HG03097 (cell line): ENCODE data around the gene TNIP1.

Source experiments
- ATAC-seq: cut with Tn5 transposase; IDR thresholded peaks from one replicate; pipeline ENCODE4 v1.9.1; 2021; ENCODE audit not compliant: unreplicated experiment, low FRiP score

TNIP1 gene

DNA sequence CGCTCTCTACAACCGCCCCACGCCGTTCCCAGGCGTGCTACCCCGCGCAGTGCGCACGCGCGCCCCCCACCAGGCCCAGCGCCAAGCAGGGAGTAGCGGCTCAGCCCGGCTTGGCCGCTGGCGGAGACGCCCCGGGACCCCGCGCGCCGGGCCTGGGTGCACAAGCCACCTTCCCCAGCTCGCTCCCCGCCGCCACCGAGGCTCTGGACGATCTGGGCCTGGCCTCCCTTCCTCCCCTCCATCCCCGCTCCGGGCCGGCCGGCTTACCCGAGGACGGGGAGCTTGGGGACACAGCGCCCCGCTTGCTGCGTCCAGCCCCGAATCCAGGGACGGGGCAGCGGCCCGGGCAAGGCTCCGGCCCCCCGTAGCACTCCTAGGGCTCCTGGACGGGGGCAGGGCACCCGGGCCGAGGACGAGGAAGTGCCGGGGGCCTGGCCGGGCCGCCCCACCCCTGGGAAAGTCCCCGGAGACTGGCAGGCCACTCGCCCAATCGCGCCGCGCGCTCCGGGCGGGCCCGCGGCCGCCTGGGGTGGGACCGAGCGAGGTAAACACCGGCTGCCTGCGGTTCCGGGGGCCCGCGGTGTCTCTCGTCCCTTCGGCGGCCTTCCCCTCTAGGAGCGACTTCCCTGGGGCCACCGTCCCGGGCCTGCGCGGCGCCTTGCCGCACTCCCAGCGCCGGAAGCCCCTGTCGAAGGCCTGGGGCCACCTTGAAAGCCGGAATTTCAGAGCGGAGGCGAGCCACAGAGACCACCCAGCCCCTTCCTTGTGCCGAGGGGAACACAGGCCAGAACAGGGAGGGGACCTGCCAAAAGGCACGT is at the start of gene TNIP1:
Gene TNIP1, minus strand, starts transcription at position 422 of the 818 bp plus-strand sequence. CDS start 15,939 bp downstream, outside the sequence.
- peak; percentile 76 for ATAC-seq

GRCh38 chr5:151130235-151130921 is 49.5 kb upstream of the TNIP1 start:
- no peak for ATAC-seq

DNA sequence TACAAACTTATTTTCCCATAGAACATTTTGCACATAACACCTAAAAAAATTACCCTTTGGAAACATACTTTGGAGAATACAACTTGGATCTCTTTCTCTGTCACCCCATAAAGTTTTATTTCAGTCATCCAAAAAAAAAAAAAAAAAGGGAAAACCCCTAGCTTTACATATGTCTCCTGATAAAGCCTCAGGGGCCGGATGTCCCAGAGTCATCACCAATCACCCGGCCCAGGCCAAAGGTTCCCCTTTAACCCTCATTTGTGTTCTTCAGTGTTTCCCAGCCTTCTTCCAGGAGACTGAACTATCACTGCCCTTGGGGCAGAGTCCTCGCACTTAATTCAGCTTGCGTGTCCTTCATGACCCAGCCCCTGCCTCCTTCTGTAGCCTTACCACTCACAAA is 48.0 kb upstream of the TNIP1 start:
- no peak for ATAC-seq

GRCh38 chr5:151127926-151128325 is 47.1 kb upstream of the TNIP1 start:
- ATAC-seq = no peak

DNA sequence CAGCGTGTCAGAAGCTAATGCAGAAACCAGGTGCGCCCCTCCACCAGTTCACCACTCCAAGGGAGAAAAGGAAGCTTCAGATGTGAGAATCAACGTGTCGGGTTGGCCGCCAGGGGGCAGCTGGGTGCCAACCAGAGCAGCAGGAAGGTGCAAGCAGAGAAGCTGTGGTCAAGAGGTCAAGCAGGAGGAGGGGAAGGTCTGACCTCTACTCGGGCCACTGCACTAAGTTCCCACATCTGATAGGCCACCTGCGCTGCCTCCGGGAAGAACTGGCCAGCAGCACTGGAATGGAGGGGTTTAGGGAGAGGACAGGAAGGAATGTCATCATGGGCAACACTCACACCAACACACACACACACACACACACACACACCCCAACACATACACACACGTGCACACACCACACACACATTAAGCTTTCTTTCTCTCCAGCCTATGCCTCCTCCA is 45.4 kb upstream of the TNIP1 start:
- ATAC-seq = peak; percentile 36

DNA sequence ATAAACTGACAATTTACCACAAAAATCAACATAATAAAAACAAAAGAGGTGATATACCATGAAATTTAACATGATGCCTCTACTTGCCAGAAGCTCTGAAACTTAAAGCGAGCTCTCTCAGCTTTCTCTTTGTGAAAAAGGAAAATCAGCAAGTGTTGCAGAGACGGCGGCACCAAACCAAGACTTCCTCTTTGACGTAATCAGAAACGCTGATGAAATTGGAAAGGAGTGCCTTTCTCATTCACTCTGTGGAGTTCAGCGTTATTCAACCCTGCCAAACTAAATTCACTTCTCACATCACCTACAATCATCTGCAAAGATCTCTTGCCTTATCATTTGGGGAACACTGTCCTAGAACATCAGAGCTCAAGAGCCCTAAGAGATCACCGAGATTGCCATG is 44.6 kb upstream of the TNIP1 start:
- no peak for ATAC-seq

GRCh38 chr5:151123897-151124751 is 43.3 kb upstream of the TNIP1 start:
- peak; percentile 68 for ATAC-seq

DNA sequence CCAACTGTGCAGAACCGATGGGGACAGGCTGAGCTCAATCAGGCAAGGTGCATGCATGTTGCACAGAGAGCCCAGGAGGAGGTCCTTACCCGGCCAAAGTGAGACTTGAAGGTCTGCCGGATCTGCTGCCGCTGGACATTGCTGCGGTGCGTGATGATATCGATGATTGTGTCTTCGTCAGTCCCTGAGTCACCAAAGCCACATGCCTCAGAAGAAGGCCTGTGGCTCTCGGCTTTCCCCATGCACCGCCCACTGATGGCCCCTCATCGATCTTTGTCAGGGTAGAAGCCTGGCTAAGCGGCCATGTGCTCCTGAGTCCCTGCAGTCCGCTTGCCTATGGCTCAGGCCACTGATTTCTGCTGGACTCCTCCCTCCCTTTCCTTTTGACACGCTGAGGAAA is 42.0 kb upstream of the TNIP1 start:
- no peak for ATAC-seq

DNA sequence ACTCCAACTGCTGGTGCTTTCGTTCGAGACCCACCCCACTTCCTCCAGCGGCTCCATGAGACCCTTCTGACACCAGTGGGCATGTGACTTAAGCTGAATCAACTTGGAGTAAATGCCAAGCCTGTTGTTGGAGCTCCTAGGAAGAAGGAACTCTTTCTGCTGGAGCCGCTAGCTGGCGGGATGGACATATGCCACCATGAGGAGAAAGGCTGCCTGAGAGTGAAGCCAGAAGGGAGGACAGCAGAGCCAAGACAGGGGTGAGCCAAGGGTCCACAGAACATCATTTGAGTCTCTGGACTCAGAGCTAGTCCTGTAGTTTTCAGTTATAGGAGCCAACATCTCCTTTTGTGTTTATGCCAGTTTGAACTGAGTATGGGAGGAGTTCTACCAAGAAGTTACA is 40.8 kb upstream of the TNIP1 start:
- no peak for ATAC-seq

DNA sequence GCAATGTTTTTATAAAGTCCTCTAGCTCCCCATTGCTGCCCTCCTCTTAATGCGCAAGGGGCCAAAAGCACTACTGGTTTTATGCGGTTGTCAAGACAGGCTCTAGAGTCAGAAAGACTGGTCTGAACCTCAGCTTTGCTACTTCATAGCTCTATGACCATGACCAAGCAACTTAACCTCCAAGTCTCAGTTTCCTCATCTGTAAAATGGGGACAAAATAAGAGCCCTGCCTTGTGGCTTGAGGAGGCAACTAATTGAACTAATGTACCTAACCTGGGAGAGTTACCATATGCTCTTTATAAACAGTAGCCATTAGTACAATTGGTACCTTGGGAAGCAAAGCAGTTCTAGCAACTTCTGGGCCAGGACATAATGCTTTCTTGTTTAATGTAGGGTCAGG is 40.3 kb upstream of the TNIP1 start:
- no peak for ATAC-seq

DNA sequence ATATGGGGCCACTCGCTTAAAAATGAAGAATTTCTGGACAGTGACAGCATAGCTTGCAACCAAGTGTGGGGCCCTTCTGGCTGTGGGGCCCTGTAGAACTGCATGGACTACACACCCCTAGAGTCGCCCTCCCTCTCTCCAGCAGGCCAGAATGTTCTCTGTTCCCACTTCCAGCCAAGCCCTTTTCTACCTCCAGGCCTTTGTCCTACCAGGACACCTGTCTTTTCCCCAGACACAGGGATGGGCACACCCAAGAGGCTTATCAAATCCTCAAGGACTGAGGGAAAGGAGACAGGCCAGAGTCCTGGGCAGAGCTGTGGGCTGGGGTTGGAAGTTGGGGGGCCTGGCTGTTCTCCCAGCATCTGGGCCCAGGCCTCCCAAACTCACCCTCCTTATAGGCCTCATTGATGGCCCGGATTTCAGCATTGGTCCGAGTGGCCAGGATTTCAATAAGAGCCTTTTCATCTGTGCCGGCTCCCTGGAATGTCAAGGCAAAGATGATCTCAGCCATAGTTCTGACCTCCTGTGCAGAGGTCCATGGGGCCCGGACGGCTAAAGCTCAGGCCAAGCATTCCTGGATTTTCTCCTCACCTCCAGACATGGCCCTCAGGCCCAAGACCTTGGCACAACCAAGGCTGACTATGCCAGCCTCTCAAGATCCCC is 38.2 kb upstream of the TNIP1 start:
- ATAC-seq = no peak

GRCh38 chr5:151115272-151115905 is 34.6 kb upstream of the TNIP1 start:
- peak; percentile 57 for ATAC-seq

GRCh38 chr5:151113651-151114050 is 32.8 kb upstream of the TNIP1 start:
- ATAC-seq = no peak

GRCh38 chr5:151110992-151111391 is 30.2 kb upstream of the TNIP1 start:
- no peak for ATAC-seq

- no peak for ATAC-seq
These were observed 29.4 kb upstream of the TNIP1 start for GRCh38 chr5:151110122-151110681.

GRCh38 chr5:151108566-151108965 is 27.7 kb upstream of the TNIP1 start:
- no peak for ATAC-seq

DNA sequence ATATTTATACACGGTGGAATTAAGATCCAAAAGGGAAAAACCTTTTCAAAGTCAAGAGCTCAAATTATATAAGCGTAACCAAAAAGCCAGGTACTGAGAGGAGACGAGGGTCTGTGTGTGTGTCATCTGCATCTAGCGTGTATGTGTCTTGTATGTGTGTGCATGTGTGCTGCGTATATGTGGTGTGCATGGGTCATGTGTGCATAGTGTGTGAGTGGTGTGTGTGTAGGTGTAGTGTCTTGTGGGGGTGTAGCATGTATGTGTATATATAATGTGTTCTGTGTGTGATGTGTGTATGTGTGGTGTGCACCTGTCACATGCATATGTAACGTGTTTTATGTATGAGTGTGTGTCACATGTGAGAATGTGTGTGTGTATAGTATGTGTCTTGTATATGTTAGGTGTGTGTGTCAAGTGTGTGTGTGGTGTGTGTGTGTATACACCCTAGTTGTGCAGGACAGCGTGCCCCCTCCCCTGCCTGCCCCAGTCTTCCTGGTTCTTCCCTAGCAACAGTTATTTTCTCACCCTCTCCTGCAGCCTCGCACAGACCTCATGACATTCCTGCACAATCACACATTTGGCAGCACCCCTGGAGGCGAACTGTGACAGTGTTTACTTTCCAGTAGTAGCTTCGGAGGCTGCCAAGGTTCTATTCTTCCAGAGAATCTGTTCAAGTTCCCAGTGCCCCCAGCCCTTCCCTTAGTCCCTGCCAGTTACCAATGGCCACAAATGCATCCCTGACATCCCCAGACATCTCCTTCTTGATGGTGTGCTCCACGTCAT is 27.1 kb upstream of the TNIP1 start:
- ATAC-seq = no peak

DNA sequence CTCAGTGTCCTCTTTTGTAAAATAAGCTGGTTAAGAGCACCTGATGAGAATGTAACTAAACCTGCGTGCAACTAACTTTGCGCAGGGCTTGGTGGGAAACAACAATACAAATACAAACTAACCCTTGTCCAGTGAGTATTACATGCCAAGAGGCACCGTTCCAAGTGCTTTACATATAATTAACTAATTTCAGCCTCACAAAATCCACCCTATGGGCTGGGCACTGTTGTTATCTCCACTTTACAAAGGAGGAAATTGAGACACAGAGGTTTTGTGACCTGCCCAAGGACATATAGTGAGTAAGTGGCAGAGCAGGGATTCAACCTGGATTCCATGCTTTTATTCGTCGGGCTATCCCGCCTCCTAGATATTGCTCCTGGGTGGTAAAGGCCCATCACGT is 26.2 kb upstream of the TNIP1 start:
- ATAC-seq = no peak

DNA sequence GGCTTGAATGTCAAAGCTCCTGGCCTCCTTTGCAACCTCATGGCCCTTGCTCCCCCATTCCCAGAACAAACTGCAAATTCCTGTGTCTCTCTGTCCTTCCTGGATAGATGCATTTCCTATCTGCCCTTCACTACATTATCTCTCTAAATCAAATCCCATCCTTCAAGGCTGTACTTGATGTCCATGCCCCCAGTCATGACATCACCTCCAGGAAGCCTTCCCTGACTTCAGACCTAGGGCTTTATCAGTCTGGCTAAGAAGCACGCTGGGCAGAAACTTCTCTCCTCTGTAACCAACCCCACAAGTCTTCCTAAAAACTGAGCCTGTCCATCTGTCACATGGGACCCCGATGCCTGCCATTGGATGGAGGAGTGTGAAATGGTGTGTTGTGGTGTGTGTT is 25.7 kb upstream of the TNIP1 start:
- no peak for ATAC-seq
